ENCODE results near the gene CFAP119. TPM values are rescaled to one million over a fixed set of nuclear protein-coding genes. Genes with fewer than 3 reads are reported as not detected.
A peak's percentile ranks its signal among the peaks of the same experiment; 100 is the strongest.

CFAP119 gene
- polyA plus RNA-seq, 3 donors: 2.4 to 25.3 (median 3.5) TPM

- H3K4me1 ChIP-seq (ENCODE audit: control insufficient read depth in 1 of 2, insufficient read depth in 2 of 2, low read length in 2 of 2): peaks cover 23 to 24% of the 10 kb centered on the region in 2 donors
- peaks cover 33 to 55% of the 10 kb centered on the region in 2 donors for H3K36me3 ChIP-seq (replicated peaks in 1 of 2; ENCODE audit: control insufficient read depth in 1 of 2, insufficient read depth in 2 of 2, low read length in 2 of 2)
- no peak overlapping the region for H3K27ac ChIP-seq (ENCODE audit: low read depth in 1 of 2, low read length in 2 of 2)
- H2AFZ ChIP-seq (ENCODE audit: insufficient read depth, low read depth, low read length, poor library complexity, severe bottlenecking): no peak overlapping the region
- 100% methylated on average over 1 of the region's 2 CpGs for WGBS (ENCODE audit: insufficient coverage)
- H3K27me3 ChIP-seq (ENCODE audit: control insufficient read depth in 2 of 2, insufficient read depth in 2 of 2, low read length in 2 of 2): no peaks in the 10 kb centered on the region
- no peak overlapping the region for H3K4me3 Mint-ChIP-seq
- DNase-seq: no peak
- peaks cover 26% of the 10 kb centered on the region for H3K4me1 Mint-ChIP-seq
- no peak overlapping the region for H3K27ac Mint-ChIP-seq
- intact Hi-C loops (cut with micrococcal nuclease): loop anchor here (5.0 kb wide), 2 partner anchors 33 to 43 kb away; no protein-coding TSS in a partner anchor
- H3K9me3 Mint-ChIP-seq: peaks cover 0 to 1% (median 0%) of the 10 kb centered on the region in 7 donors
- peaks cover 17% of the 10 kb centered on the region for H3K79me2 ChIP-seq (ENCODE audit: insufficient read depth, low read length)
- H4K20me1 ChIP-seq (ENCODE audit: insufficient read depth, low read length): peaks cover 7% of the 10 kb centered on the region
- TF ChIP-seq CTCF (IDR thresholded peaks at IDR 0.05): no peak
- H3K9me3 ChIP-seq (replicated peaks in 1 of 2; ENCODE audit: control insufficient read depth in 1 of 2, insufficient read depth in 1 of 2, low read length in 2 of 2): no peaks in the 10 kb centered on the region
- no peak overlapping the region for H3K9ac ChIP-seq (ENCODE audit: insufficient read depth, low read length, poor library complexity, severe bottlenecking)
- H3K4me3 ChIP-seq (replicated peaks in 1 of 3; ENCODE audit: low read depth in 2 of 3, low read length in 3 of 3): no peak overlapping the region
- H3K4me2 ChIP-seq (replicated peaks; ENCODE audit: extremely low read depth, low read length, poor library complexity, severe bottlenecking): no peak overlapping the region
- peaks cover 46 to 60% of the 10 kb centered on the region in 2 donors for H3K36me3 Mint-ChIP-seq
- H3K27me3 Mint-ChIP-seq (ENCODE audit: low read depth in 3 of 3): no peaks in the 10 kb centered on the region
Observed at GRCh38 chr16:30745082-30745481, 16.8 kb downstream of the CFAP119 start.

GRCh38 chr16:30744183-30744582 is 17.7 kb downstream of the CFAP119 start:
- WGBS (ENCODE audit: insufficient coverage): no CpG with 5 or more reads among the region's 2 CpGs
- H2AFZ ChIP-seq (ENCODE audit: insufficient read depth, low read depth, low read length, poor library complexity, severe bottlenecking): no peak overlapping the region
- Mint-ChIP-seq H3K27me3 (ENCODE audit: low read depth in 3 of 3) (no peaks in the 10 kb centered on the region), H3K27ac (peak overlapping the region in 1 of 7 donors; percentile 60), H3K9me3 (peaks cover 0 to 1% (median 0%) of the 10 kb centered on the region in 7 donors), H3K4me1 (peaks cover 19% of the 10 kb centered on the region), H3K36me3 (peaks cover 42 to 55% of the 10 kb centered on the region in 2 donors), H3K4me3 (no peak overlapping the region)
- no peak overlapping the region for H3K4me2 ChIP-seq (replicated peaks; ENCODE audit: extremely low read depth, low read length, poor library complexity, severe bottlenecking)
- no peak for TF ChIP-seq CTCF (IDR thresholded peaks at IDR 0.05)
- no peaks in the 10 kb centered on the region for H3K27me3 ChIP-seq (ENCODE audit: control insufficient read depth in 2 of 2, insufficient read depth in 2 of 2, low read length in 2 of 2)
- peaks cover 15% of the 10 kb centered on the region for H4K20me1 ChIP-seq (ENCODE audit: insufficient read depth, low read length)
- H3K79me2 ChIP-seq (ENCODE audit: insufficient read depth, low read length): peaks cover 8% of the 10 kb centered on the region
- H3K9ac ChIP-seq (ENCODE audit: insufficient read depth, low read length, poor library complexity, severe bottlenecking): no peak overlapping the region
- H3K9me3 ChIP-seq (replicated peaks in 1 of 2; ENCODE audit: control insufficient read depth in 1 of 2, insufficient read depth in 1 of 2, low read length in 2 of 2): no peaks in the 10 kb centered on the region
- intact Hi-C loops (cut with micrococcal nuclease): no loop called here
- DNase-seq: no peak
- H3K4me1 ChIP-seq (ENCODE audit: control insufficient read depth in 1 of 2, insufficient read depth in 2 of 2, low read length in 2 of 2): peaks cover 16 to 18% of the 10 kb centered on the region in 2 donors
- peaks cover 40 to 58% of the 10 kb centered on the region in 2 donors for H3K36me3 ChIP-seq (replicated peaks in 1 of 2; ENCODE audit: control insufficient read depth in 1 of 2, insufficient read depth in 2 of 2, low read length in 2 of 2)
- H3K4me3 ChIP-seq (replicated peaks in 1 of 3; ENCODE audit: low read depth in 2 of 3, low read length in 3 of 3): no peak overlapping the region
- H3K27ac ChIP-seq (ENCODE audit: low read depth in 1 of 2, low read length in 2 of 2): no peak overlapping the region
